ENCODE data around the gene PLPPR3.
A peak's percentile ranks its signal among the peaks of the same experiment; 100 is the strongest.

Gene PLPPR3

GRCh38 chr19:778910-779653 lies 42.7 kb downstream of the PLPPR3 start:
- peak; percentile 88 for DNase-seq (ENCODE audit: low read depth, low spot score)

GRCh38 chr19:776549-776948 lies 45.2 kb downstream of the PLPPR3 start:
- DNase-seq (ENCODE audit: low read depth, low spot score) = no peak

- DNase-seq (ENCODE audit: low read depth, low spot score) = peak; percentile 36
These were observed 48.9 kb downstream of the PLPPR3 start for GRCh38 chr19:772730-773436.

GRCh38 chr19:772063-772462 lies 49.7 kb downstream of the PLPPR3 start:
- no peak for DNase-seq (ENCODE audit: low read depth, low spot score)

- peak; percentile 59 for DNase-seq (ENCODE audit: low read depth, low spot score)
These were observed 50.4 kb downstream of the PLPPR3 start for GRCh38 chr19:771332-771785.

GRCh38 chr19:769616-770015 lies 52.1 kb downstream of the PLPPR3 start:
- DNase-seq (ENCODE audit: low read depth, low spot score) = no peak

GRCh38 chr19:768424-768823 lies 53.3 kb downstream of the PLPPR3 start:
- DNase-seq (ENCODE audit: low read depth, low spot score) = peak; percentile 94

GRCh38 chr19:765179-765738 lies 56.5 kb downstream of the PLPPR3 start:
- DNase-seq (ENCODE audit: low read depth, low spot score) = no peak

- no peak for DNase-seq (ENCODE audit: low read depth, low spot score)
These were observed 57.5 kb downstream of the PLPPR3 start for GRCh38 chr19:764301-764700.

GRCh38 chr19:763869-764268 lies 57.9 kb downstream of the PLPPR3 start:
- DNase-seq (ENCODE audit: low read depth, low spot score) = no peak

GRCh38 chr19:763181-763580 lies 58.6 kb downstream of the PLPPR3 start:
- DNase-seq (ENCODE audit: low read depth, low spot score) = no peak
